Gastrocnemius medialis (tissue), 4 donors: Measurements from ENCODE around the gene BCL7A.

ENCODE experiments used
- CTCF ChIP-seq, 5 experiments: fragments of 450-650 bp in 3 of 5; fragments of 200-600 bp in 2 of 5; sonication (generic) in 2 of 5; IDR thresholded peaks in 4 of 5; conservative IDR thresholded peaks in 1 of 5; 1 replicate in 4 of 5; 2 replicates in 1 of 5; pipeline ENCODE4 v1.5.1; 2016 to 2019; ENCODE audit warnings: antibody characterized with exemption in 5 of 5, mild to moderate bottlenecking in 3 of 5, moderate library complexity in 3 of 5
- POLR2A ChIP-seq, 2 donors: fragments of 450-650 bp; IDR thresholded peaks; one replicate each; pipeline ENCODE4 v1.6.1; 2017; ENCODE audit warnings: antibody characterized with exemption in 2 of 2, mild to moderate bottlenecking in 2 of 2, moderate library complexity in 2 of 2

GRCh38 chr12:122051231-122051876 lies 29.7 kb downstream of the BCL7A start:
- peak in 1 of 2 donors; percentile 22 for TF ChIP-seq POLR2A (IDR thresholded peaks at IDR 0.05)
- no peak for TF ChIP-seq CTCF (IDR thresholded peaks at IDR 0.05 in 4 of 5, conservative IDR thresholded peaks at IDR 0.05 in 1 of 5)
